A673 (cell line): ENCODE measurements around the gene NEXMIF. TPM values are rescaled to one million over a fixed set of nuclear protein-coding genes. Genes with fewer than 3 reads are reported as not detected.
"Not testable (repeated sequence)": the region's sequence is repeated elsewhere in the genome, so short reads cannot be mapped to it uniquely, and the experiment has no call there.

ENCODE experiments used
- BruUV-seq: library from RNA; stranded (reverse); fragments of 400-500 nt; replicated peaks from 2 replicates; lab custom pipeline; 2021; lab: Mats Ljungman, UMichigan
- CTCF ChIA-PET: fragments of 300-600 bp; sonication (Branson Sonifier 250); formaldehyde crosslinking; loops from one replicate; lab custom pipeline; 2022; ENCODE audit warnings: antibody characterized with exemption; lab: Charles Lee
- POLR2A ChIA-PET: fragments of 300-600 bp; sonication (Branson Sonifier 250); formaldehyde crosslinking; loops from one replicate; lab custom pipeline; 2022; ENCODE audit warnings: antibody characterized with exemption; ENCODE audit not compliant: low non-redundant PET; lab: Charles Lee
- DNase-seq: peaks from one replicate; pipeline ENCODE4 v3.0.0-alpha.2; 2015; ENCODE audit warnings: low spot score
- H3K27ac ChIP-seq: fragments of 200-600 bp; sonication (generic); 2 replicates; pipeline ENCODE4 v1.5.1; 2016; ENCODE audit warnings: mixed run types, low read depth, mild to moderate bottlenecking, mixed read lengths, antibody characterized with exemption, low read length; ENCODE audit not compliant: poor library complexity, severe bottlenecking
- H3K27me3 ChIP-seq: fragments of 200-600 bp; sonication (generic); replicated peaks from 2 replicates; pipeline ENCODE4 v1.6.1; 2017; ENCODE audit warnings: mixed run types, low read depth, mild to moderate bottlenecking, mixed read lengths, antibody characterized with exemption, low read length; ENCODE audit not compliant: insufficient read depth, poor library complexity
- H3K36me3 ChIP-seq: fragments of 200-600 bp; sonication (generic); 2 replicates; pipeline ENCODE4 v1.6.1; 2016; ENCODE audit warnings: mixed run types, mild to moderate bottlenecking, mixed read lengths, antibody characterized with exemption, low read length; ENCODE audit not compliant: insufficient read depth, poor library complexity, severe bottlenecking
- H3K4me1 ChIP-seq: fragments of 200-600 bp; sonication (generic); 2 replicates; pipeline ENCODE4 v1.6.1; 2017; ENCODE audit warnings: mixed run types, mild to moderate bottlenecking, mixed read lengths, antibody characterized with exemption, low read length; ENCODE audit not compliant: insufficient read depth, poor library complexity, severe bottlenecking
- H3K4me3 ChIP-seq: fragments of 200-600 bp; sonication (generic); 2 replicates; pipeline ENCODE4 v1.5.1; 2016; ENCODE audit warnings: low read depth, mixed run types, mild to moderate bottlenecking, mixed read lengths, low read length; ENCODE audit not compliant: poor library complexity, severe bottlenecking
- H3K9me3 ChIP-seq: fragments of 200-600 bp; sonication (generic); 2 replicates; pipeline ENCODE4 v1.6.1; 2016; ENCODE audit warnings: mixed run types, low read depth, mild to moderate bottlenecking, mixed read lengths, antibody characterized with exemption, low read length; ENCODE audit not compliant: poor library complexity, severe bottlenecking
- EZH2 ChIP-seq: fragments of 200-600 bp; sonication (generic); IDR thresholded peaks from 2 replicates; pipeline ENCODE4 v1.6.1; 2017; ENCODE audit warnings: borderline replicate concordance, low read depth, mild to moderate bottlenecking, mixed read lengths, antibody characterized with exemption, low read length; ENCODE audit not compliant: poor library complexity, severe bottlenecking
- intact Hi-C: fragments of 100-400 bp; cut with micrococcal nuclease; formaldehyde crosslinking; loops from one replicate; pipeline ENCODE4 v1.10.0; 2022; ENCODE audit not compliant: unreplicated experiment
- total RNA-seq: library from RNA; stranded (reverse); gene quantifications from 2 replicates; pipeline ENCODE4 v1.2.3, GENCODE V29; 2021
- TF ChIP-seq, protein P1 (sequence below): fragments of 300-800, 200-600 bp; sonication (generic); conservative IDR thresholded peaks from 2 replicates; pipeline ENCODE4 v1.5.1; 2017; ENCODE audit warnings: low read depth, mild to moderate bottlenecking, antibody characterized with exemption, low read length, moderate library complexity, mixed read lengths

Gene NEXMIF
- total RNA-seq, 1 experiment from 2014 or later: 0.28 TPM

DNA sequence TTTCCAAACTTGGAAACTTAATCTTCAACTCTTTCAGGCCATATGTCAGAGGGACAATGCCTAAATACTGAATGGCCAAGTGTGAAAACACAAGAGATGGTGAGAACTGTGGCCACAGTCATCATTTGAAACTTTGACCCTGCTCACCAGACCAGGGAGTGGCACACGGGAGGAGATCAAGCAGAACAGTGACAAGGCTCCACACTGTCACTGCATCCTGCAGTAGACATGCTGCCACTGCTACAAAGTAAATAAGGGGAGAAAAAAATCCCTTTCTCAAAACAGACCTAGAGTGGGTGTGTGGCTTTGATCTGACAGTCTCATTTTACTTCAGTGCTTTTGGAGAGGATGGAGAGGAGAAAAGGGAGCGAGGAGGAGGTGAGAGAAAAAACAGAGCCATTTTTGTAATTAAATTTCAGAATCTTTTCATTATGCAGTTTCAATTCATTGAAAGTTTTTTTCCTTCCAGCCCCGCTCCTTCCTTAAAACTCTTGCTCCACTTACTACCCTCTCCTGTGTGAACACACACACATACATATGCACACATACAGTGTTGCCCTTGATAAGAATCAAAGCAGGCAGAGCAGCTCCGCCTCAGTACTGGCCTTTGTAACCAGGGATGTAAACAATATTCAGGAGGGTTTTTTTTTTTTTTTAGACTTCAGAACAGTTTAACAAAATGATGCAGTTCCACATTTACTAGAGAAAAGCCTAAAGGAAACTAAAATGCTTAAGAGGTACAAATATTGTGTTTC is 34.4 kb downstream of the NEXMIF start:
- no peak for TF ChIP-seq EZH2
- TF ChIP-seq, protein P1, sequence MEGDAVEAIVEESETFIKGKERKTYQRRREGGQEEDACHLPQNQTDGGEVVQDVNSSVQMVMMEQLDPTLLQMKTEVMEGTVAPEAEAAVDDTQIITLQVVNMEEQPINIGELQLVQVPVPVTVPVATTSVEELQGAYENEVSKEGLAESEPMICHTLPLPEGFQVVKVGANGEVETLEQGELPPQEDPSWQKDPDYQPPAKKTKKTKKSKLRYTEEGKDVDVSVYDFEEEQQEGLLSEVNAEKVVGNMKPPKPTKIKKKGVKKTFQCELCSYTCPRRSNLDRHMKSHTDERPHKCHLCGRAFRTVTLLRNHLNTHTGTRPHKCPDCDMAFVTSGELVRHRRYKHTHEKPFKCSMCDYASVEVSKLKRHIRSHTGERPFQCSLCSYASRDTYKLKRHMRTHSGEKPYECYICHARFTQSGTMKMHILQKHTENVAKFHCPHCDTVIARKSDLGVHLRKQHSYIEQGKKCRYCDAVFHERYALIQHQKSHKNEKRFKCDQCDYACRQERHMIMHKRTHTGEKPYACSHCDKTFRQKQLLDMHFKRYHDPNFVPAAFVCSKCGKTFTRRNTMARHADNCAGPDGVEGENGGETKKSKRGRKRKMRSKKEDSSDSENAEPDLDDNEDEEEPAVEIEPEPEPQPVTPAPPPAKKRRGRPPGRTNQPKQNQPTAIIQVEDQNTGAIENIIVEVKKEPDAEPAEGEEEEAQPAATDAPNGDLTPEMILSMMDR: no peak
- Histone ChIP-seq H3K4me3 (no peak overlapping the region), H3K36me3 (no peaks in the 10 kb centered on the region), H3K4me1 (no peaks in the 10 kb centered on the region), H3K9me3 (no peaks in the 10 kb centered on the region), H3K27me3 (no peaks in the 10 kb centered on the region), H3K27ac (no peak overlapping the region)
- intact Hi-C loops: no loop called here
- ChIA-PET CTCF (no interaction called here), POLR2A (no interaction called here)
- BruUV-seq: no TSS peak
- DNase-seq: no peak

DNA sequence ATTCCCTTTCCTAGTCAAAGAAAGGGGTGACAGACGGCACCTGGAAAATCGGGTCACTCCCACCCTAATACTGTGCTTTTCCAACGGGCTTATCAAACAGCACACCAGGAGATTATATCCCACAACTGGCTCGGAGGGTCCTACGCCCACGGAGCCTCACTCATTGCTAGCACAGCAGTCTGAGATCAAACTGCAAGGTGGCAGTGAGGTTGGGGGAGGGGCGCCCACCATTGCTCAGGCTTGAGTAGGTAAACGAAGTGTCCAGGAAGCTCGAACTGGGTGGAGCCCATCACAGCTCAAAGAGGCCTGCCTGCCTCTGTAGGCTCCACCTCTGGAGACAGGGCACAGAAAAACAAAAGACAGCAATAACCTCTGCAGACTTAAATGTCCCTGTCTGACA is 42.9 kb downstream of the NEXMIF start:
- H3K36me3 ChIP-seq, H3K27ac ChIP-seq, DNase-seq, POLR2A ChIA-PET, H3K4me3 ChIP-seq, H3K9me3 ChIP-seq, intact Hi-C loops, BruUV-seq, H3K4me1 ChIP-seq, H3K27me3 ChIP-seq, CTCF ChIA-PET: not testable (repeated sequence)

DNA sequence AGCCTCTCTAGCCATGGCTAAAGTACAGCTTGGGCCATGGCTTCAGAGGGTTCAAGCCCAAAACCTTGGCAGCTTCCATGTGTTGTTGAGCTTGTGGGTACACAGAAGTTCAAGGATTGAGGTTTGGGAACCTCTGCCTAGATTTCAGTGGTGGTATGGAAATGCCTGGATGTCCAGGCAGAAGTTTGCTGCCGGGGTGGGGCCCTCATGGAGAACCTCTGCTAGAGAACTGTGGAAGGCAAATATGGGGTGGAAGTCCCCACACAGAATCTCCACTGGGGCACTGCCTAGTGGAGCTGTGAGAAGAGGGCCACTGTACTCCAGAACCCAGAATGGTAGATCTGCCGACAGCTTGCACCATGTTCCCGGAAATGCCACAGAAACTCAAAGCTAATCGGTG is 59.5 kb downstream of the NEXMIF start:
- H3K4me1 ChIP-seq: no peaks in the 10 kb centered on the region
- H3K36me3 ChIP-seq: no peaks in the 10 kb centered on the region
- intact Hi-C loops: no loop called here
- TF ChIP-seq, protein P1: no peak
- TF ChIP-seq EZH2: no peak
- H3K27ac ChIP-seq: no peak overlapping the region
- DNase-seq: no peak
- no TSS peak for BruUV-seq
- H3K4me3 ChIP-seq: no peak overlapping the region
- H3K27me3 ChIP-seq: no peaks in the 10 kb centered on the region
- ChIA-PET POLR2A (no interaction called here), CTCF (no interaction called here)
- peaks cover 20% of the 10 kb centered on the region for H3K9me3 ChIP-seq

DNA sequence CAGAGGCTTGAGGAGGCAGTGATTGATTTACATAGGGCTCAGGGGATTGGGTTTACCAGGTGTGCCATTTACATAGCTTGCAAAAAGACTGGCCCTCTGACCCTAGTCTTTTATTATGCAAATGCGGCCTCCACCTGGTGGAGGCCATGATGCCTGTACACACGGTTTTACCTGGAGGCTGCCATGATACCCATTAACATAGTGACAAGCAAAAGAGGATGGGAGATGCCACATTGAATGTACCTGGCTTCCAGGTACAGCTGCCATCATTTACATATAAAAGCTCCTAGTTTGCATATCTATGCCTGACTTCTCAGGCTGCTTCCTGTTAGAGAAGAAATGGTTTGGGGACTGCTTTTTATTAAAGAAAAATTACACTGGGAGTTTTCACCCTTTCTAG is 72.0 kb downstream of the NEXMIF start:
- DNase-seq: no peak

More for the DNA sequence above, 72.0 kb downstream of the NEXMIF start:
- intact Hi-C loops: no loop called here
- ChIA-PET POLR2A (no interaction called here), CTCF (no interaction called here)
- TF ChIP-seq, protein P1: no peak
- TF ChIP-seq EZH2: no peak
- H3K36me3 ChIP-seq: no peaks in the 10 kb centered on the region
- H3K9me3 ChIP-seq: peaks cover 32% of the 10 kb centered on the region
- no peaks in the 10 kb centered on the region for H3K27me3 ChIP-seq
- no peaks in the 10 kb centered on the region for H3K4me1 ChIP-seq
- H3K27ac ChIP-seq: no peak overlapping the region
- no peak overlapping the region for H3K4me3 ChIP-seq
- no TSS peak for BruUV-seq
